ENCODE data around the gene RICTOR. TPM values are rescaled to one million over a fixed set of nuclear protein-coding genes. Genes with fewer than 3 reads are reported as not detected.

RICTOR gene
- polyA plus RNA-seq, 1 experiment: 6.3 TPM

GRCh38 chr5:38899936-38900335, 174.3 kb downstream of the RICTOR start:
- ChIA-PET CTCF (no interaction called here), POLR2A (no interaction called here)
- Histone ChIP-seq H3K4me3 (ENCODE audit: low read depth, low read length) (no peak overlapping the region), H3K36me3 (ENCODE audit: control insufficient read depth, insufficient read depth, low read length) (peaks cover 12% of the 10 kb centered on the region), H3K27me3 (ENCODE audit: control insufficient read depth, insufficient read depth, low read length) (no peaks in the 10 kb centered on the region)
- no peak for TF ChIP-seq CTCF (IDR thresholded peaks at IDR 0.05; ENCODE audit: insufficient read depth, low read depth, low read length)
- no peak for DNase-seq (ENCODE audit: low read depth)

GRCh38 chr5:38896760-38897159, 177.4 kb downstream of the RICTOR start:
- CTCF ChIA-PET: no interaction called here
- POLR2A ChIA-PET: no interaction called here
- no peak for DNase-seq (ENCODE audit: low read depth)
- no peak for TF ChIP-seq CTCF (IDR thresholded peaks at IDR 0.05; ENCODE audit: insufficient read depth, low read depth, low read length)
- Histone ChIP-seq H3K36me3 (ENCODE audit: control insufficient read depth, insufficient read depth, low read length) (peaks cover 10% of the 10 kb centered on the region), H3K27me3 (ENCODE audit: control insufficient read depth, insufficient read depth, low read length) (no peaks in the 10 kb centered on the region), H3K4me3 (ENCODE audit: low read depth, low read length) (no peak overlapping the region)

- no peak for DNase-seq (ENCODE audit: low read depth)
- no peaks in the 10 kb centered on the region for H3K27me3 ChIP-seq (ENCODE audit: control insufficient read depth, insufficient read depth, low read length)
- CTCF ChIA-PET: interaction anchor here (0.6 to 2.4 kb wide), 2 partner anchors 10 to 1532 kb away, joined by 3 to 10 read pairs; no protein-coding TSS in a partner anchor
- POLR2A ChIA-PET: no interaction called here
- H3K4me3 ChIP-seq (ENCODE audit: low read depth, low read length): no peak overlapping the region
- peaks cover 13% of the 10 kb centered on the region for H3K36me3 ChIP-seq (ENCODE audit: control insufficient read depth, insufficient read depth, low read length)
- TF ChIP-seq CTCF (IDR thresholded peaks at IDR 0.05; ENCODE audit: insufficient read depth, low read depth, low read length): no peak
Measured at GRCh38 chr5:38892363-38892762, 181.8 kb downstream of the RICTOR start.

- Histone ChIP-seq H3K4me3 (ENCODE audit: low read depth, low read length) (no peak overlapping the region), H3K36me3 (ENCODE audit: control insufficient read depth, insufficient read depth, low read length) (peaks cover 13% of the 10 kb centered on the region), H3K27me3 (ENCODE audit: control insufficient read depth, insufficient read depth, low read length) (no peaks in the 10 kb centered on the region)
- ChIA-PET POLR2A (no interaction called here), CTCF (no interaction called here)
- no peak for DNase-seq (ENCODE audit: low read depth)
- TF ChIP-seq CTCF (IDR thresholded peaks at IDR 0.05; ENCODE audit: insufficient read depth, low read depth, low read length): no peak
Measured at GRCh38 chr5:38891563-38891962, 182.6 kb downstream of the RICTOR start.

- no peak for TF ChIP-seq CTCF (IDR thresholded peaks at IDR 0.05; ENCODE audit: insufficient read depth, low read depth, low read length)
- Histone ChIP-seq H3K27me3 (ENCODE audit: control insufficient read depth, insufficient read depth, low read length) (no peaks in the 10 kb centered on the region), H3K36me3 (ENCODE audit: control insufficient read depth, insufficient read depth, low read length) (peaks cover 22% of the 10 kb centered on the region), H3K4me3 (ENCODE audit: low read depth, low read length) (no peak overlapping the region)
- CTCF ChIA-PET: no interaction called here
- POLR2A ChIA-PET: no interaction called here
- no peak for DNase-seq (ENCODE audit: low read depth)
Measured at GRCh38 chr5:38889424-38889823, 184.8 kb downstream of the RICTOR start.

Data from BJ (cell line).